ENCODE results near the gene SGTA. TPM values are rescaled to one million over a fixed set of nuclear protein-coding genes. Genes with fewer than 3 reads are reported as not detected.

SGTA gene
- total and polyA plus RNA-seq, 2 of the 13 experiments (the other 11 are each of a cell fraction or from before 2014, with no cell fraction given): 43.9 to 47.4 TPM

DNA sequence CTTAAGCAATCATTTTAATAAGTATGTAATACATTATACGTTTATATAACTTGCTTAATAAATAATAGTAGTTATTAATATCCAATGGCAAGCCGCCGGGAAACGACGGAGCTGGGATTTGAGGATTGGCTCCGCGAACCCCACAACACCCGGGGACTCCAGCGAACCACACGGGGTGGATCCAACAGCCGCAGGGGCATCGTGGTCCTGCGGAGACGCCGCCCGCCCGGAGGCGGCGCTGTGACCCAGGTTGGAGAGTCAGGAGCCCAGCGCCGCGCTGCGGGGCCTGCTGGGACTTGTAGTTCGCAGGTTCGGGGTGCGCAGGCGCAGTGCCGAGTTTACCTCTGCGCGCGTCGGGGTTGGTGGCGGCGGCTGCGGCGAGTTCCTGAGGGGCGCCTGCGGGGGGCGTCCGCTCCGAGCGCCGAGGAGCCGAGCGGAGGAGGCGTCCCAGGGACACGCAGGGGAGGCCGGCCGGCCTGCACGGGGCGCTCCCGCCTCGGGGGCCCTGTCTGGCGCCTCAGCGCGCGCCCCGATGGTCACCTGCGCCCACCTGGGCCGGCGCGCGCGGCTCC is 36.6 kb upstream of the SGTA start, which contains the start of gene ZNF554 (continued):
- TF ChIP-seq ZNF251 (CRISPR knock-in tag; IDR thresholded peaks at IDR 0.05) (no peak), ZNF570 (CRISPR knock-in tag; IDR thresholded peaks at IDR 0.05; ENCODE audit: borderline replicate concordance) (no peak), ZFP36L2 (CRISPR knock-in tag; IDR thresholded peaks at IDR 0.05) (no peak), KAT2B (IDR thresholded peaks at IDR 0.05; ENCODE audit: borderline replicate concordance, low read depth, low read length) (no peak), ZNF292 (CRISPR knock-in tag; IDR thresholded peaks at IDR 0.05; ENCODE audit: borderline replicate concordance, low read depth) (no peak), JDP2 (CRISPR knock-in tag; IDR thresholded peaks at IDR 0.05; ENCODE audit: borderline replicate concordance) (no peak), SPEN (CRISPR knock-in tag; IDR thresholded peaks at IDR 0.05; ENCODE audit: low read depth) (peak; percentile 92), STAT5B (CRISPR knock-in tag; IDR thresholded peaks at IDR 0.05) (no peak), ZNF777 (CRISPR knock-in tag; IDR thresholded peaks at IDR 0.05) (peak; percentile 74), ZNF660 (CRISPR knock-in tag; IDR thresholded peaks at IDR 0.05; ENCODE audit: borderline replicate concordance, low read depth) (no peak), CBX2 (IDR thresholded peaks at IDR 0.05; ENCODE audit: low read depth, low read length) (no peak), CBX2 (CRISPR knock-in tag; IDR thresholded peaks at IDR 0.05; ENCODE audit: low read depth) (no peak), TAF1 (CRISPR knock-in tag; IDR thresholded peaks at IDR 0.05) (peak; percentile 40; the same call in 1 of the 2 replicates), ZNF839 (CRISPR knock-in tag; IDR thresholded peaks at IDR 0.05; ENCODE audit: borderline replicate concordance) (no peak), RELA (CRISPR knock-in tag; IDR thresholded peaks at IDR 0.05) (peak; percentile 95; the same call in 1 of the 2 replicates), TBL1XR1 (IDR thresholded peaks at IDR 0.05; ENCODE audit: borderline replicate concordance, low read length, partially characterized antibody) (peak; percentile 75), HDAC2 (CRISPR knock-in tag; IDR thresholded peaks at IDR 0.05) (peak; percentile 60; the same call in 1 of the 2 replicates), ZBTB7B (CRISPR knock-in tag; IDR thresholded peaks at IDR 0.05) (no peak)
- TF ChIP-seq, protein P1, sequence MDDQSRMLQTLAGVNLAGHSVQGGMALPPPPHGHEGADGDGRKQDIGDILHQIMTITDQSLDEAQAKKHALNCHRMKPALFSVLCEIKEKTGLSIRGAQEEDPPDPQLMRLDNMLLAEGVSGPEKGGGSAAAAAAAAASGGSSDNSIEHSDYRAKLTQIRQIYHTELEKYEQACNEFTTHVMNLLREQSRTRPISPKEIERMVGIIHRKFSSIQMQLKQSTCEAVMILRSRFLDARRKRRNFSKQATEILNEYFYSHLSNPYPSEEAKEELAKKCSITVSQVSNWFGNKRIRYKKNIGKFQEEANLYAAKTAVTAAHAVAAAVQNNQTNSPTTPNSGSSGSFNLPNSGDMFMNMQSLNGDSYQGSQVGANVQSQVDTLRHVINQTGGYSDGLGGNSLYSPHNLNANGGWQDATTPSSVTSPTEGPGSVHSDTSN (CRISPR knock-in tag; IDR thresholded peaks at IDR 0.05; ENCODE audit: borderline replicate concordance): no peak
- TF ChIP-seq, protein P2, sequence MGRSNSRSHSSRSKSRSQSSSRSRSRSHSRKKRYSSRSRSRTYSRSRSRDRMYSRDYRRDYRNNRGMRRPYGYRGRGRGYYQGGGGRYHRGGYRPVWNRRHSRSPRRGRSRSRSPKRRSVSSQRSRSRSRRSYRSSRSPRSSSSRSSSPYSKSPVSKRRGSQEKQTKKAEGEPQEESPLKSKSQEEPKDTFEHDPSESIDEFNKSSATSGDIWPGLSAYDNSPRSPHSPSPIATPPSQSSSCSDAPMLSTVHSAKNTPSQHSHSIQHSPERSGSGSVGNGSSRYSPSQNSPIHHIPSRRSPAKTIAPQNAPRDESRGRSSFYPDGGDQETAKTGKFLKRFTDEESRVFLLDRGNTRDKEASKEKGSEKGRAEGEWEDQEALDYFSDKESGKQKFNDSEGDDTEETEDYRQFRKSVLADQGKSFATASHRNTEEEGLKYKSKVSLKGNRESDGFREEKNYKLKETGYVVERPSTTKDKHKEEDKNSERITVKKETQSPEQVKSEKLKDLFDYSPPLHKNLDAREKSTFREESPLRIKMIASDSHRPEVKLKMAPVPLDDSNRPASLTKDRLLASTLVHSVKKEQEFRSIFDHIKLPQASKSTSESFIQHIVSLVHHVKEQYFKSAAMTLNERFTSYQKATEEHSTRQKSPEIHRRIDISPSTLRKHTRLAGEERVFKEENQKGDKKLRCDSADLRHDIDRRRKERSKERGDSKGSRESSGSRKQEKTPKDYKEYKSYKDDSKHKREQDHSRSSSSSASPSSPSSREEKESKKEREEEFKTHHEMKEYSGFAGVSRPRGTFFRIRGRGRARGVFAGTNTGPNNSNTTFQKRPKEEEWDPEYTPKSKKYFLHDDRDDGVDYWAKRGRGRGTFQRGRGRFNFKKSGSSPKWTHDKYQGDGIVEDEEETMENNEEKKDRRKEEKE (IDR thresholded peaks at IDR 0.05): no peak
- TF ChIP-seq, protein P3, sequence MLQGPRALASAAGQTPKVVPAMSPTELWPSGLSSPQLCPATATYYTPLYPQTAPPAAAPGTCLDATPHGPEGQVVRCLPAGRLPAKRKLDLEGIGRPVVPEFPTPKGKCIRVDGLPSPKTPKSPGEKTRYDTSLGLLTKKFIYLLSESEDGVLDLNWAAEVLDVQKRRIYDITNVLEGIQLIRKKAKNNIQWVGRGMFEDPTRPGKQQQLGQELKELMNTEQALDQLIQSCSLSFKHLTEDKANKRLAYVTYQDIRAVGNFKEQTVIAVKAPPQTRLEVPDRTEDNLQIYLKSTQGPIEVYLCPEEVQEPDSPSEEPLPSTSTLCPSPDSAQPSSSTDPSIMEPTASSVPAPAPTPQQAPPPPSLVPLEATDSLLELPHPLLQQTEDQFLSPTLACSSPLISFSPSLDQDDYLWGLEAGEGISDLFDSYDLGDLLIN (CRISPR knock-in tag; IDR thresholded peaks at IDR 0.05; ENCODE audit: borderline replicate concordance): no peak
- TF ChIP-seq, protein P4, sequence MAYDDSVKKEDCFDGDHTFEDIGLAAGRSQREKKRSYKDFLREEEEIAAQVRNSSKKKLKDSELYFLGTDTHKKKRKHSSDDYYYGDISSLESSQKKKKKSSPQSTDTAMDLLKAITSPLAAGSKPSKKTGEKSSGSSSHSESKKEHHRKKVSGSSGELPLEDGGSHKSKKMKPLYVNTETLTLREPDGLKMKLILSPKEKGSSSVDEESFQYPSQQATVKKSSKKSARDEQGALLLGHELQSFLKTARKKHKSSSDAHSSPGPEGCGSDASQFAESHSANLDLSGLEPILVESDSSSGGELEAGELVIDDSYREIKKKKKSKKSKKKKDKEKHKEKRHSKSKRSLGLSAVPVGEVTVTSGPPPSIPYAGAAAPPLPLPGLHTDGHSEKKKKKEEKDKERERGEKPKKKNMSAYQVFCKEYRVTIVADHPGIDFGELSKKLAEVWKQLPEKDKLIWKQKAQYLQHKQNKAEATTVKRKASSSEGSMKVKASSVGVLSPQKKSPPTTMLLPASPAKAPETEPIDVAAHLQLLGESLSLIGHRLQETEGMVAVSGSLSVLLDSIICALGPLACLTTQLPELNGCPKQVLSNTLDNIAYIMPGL (CRISPR knock-in tag; IDR thresholded peaks at IDR 0.05; ENCODE audit: borderline replicate concordance in 1 of 2, low read depth in 1 of 2): peak; percentile 89 to 92; a peak in 3 of 4 replicates
- TF ChIP-seq, protein P5, sequence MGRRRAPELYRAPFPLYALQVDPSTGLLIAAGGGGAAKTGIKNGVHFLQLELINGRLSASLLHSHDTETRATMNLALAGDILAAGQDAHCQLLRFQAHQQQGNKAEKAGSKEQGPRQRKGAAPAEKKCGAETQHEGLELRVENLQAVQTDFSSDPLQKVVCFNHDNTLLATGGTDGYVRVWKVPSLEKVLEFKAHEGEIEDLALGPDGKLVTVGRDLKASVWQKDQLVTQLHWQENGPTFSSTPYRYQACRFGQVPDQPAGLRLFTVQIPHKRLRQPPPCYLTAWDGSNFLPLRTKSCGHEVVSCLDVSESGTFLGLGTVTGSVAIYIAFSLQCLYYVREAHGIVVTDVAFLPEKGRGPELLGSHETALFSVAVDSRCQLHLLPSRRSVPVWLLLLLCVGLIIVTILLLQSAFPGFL (CRISPR knock-in tag; IDR thresholded peaks at IDR 0.05): no peak

All from HepG2 (cell line).